Left lung (tissue), 10 donors: ENCODE results near the gene IYD. TPM values are rescaled to one million over a fixed set of nuclear protein-coding genes. Genes with fewer than 3 reads are reported as not detected.

Experiments
- ATAC-seq: fragments of 200-7000 bp; cut with Tn5 transposase; one replicate; pipeline ENCODE4 v1.9.1; 2020; ENCODE audit warnings: moderate library complexity
- DNase-seq, 4 donors: peaks; one replicate each; pipeline ENCODE4 v3.0.0-alpha.2; 2013 to 2020
- H3K27ac ChIP-seq, 2 donors: fragments of 200-600 bp; sonication (generic) in 1 of 2; one replicate each; pipeline versions ENCODE4 v1.5.0 to v1.8.0; 2020 to 2021
- H3K27me3 ChIP-seq, 2 donors: fragments of 200-600 bp; sonication (generic) in 1 of 2; one replicate each; pipeline versions ENCODE4 v1.5.0 to v1.8.0; 2020 to 2021
- H3K36me3 ChIP-seq, 2 donors: fragments of 200-600 bp; sonication (generic) in 1 of 2; one replicate each; pipeline versions ENCODE4 v1.5.0 to v1.8.0; 2020 to 2021
- H3K4me1 ChIP-seq, 2 donors: fragments of 200-600 bp; one replicate each; pipeline ENCODE4 v1.8.0; 2021
- H3K4me3 ChIP-seq, 2 donors: fragments of 200-600 bp; sonication (generic) in 1 of 2; one replicate each; pipeline versions ENCODE4 v1.5.0 to v1.8.0; 2020 to 2021; ENCODE audit warnings: mild to moderate bottlenecking in 1 of 2
- H3K9me3 ChIP-seq, 2 donors: fragments of 200-600 bp; sonication (generic) in 1 of 2; one replicate each; pipeline versions ENCODE4 v1.5.0 to v1.8.0; 2020 to 2021
- intact Hi-C, 2 donors: fragments of 100-400 bp; cut with DNase I; formaldehyde crosslinking; loops; one replicate each; pipeline versions ENCODE4 v1.11.2 to v1.14.2; 2022
- polyA plus RNA-seq, 6 donors: library from polyadenylated mRNA; unstranded; fragments of 120-200 nt; gene quantifications; one replicate each; pipeline ENCODE4 v1.2.1, GENCODE V29; 2013; ENCODE audit not compliant: insufficient read length in 6 of 6
- total RNA-seq, 2 donors: library from RNA; stranded (reverse); fragmentation: NEBNext Ultra II Directional; extraction: Animal tissue kit (Norgen Biotek cat#: 25700); gene quantifications; one replicate each; pipeline ENCODE4 v1.2.1, GENCODE V29; 2021
- TF ChIP-seq, protein P1 (sequence below), 2 donors: fragments of 200-600 bp; sonication (generic) in 1 of 2; IDR thresholded peaks; one replicate each; pipeline versions ENCODE4 v1.5.0 to v1.8.0; 2021; ENCODE audit warnings: antibody characterized with exemption in 2 of 2
- donor health status: DM: no; HTN: yes; CAD: no.
- donor health status: DM: no; HTN: no; CAD: no.

IYD gene
- total and polyA plus RNA-seq, 8 donors, result 1.3 to 7.7 (median 2.9) TPM

DNA sequence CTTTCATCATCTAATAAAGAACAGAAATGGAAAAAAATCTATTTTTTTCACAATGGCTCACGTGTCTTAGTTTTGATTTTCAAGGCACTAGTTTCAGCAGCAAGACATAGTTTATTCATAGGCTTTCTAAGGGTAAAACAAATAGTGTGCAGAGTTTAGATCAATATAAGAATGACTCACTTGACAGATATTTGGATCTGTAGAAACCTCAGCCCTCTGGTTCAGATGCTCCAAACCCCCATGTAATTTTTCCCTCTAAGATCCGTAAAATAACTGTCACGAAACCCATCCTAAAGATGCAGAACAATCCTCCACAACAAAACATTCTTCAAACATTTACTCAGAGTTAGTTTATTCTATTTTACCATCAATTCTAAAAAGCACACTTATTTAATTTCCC, 43.4 kb downstream of the IYD start:
- H3K27me3 ChIP-seq, result no peaks in the 10 kb centered on the region
- intact Hi-C loops, result no loop called here
- H3K27ac ChIP-seq, result no peak overlapping the region
- H3K4me3 ChIP-seq, result no peak overlapping the region
- peaks cover 15 to 17% of the 10 kb centered on the region in 2 donors for H3K4me1 ChIP-seq
- DNase-seq, result no peak
- no peaks in the 10 kb centered on the region for H3K36me3 ChIP-seq
- no peak for ATAC-seq
- no peaks in the 10 kb centered on the region for H3K9me3 ChIP-seq
- TF ChIP-seq, protein P1, sequence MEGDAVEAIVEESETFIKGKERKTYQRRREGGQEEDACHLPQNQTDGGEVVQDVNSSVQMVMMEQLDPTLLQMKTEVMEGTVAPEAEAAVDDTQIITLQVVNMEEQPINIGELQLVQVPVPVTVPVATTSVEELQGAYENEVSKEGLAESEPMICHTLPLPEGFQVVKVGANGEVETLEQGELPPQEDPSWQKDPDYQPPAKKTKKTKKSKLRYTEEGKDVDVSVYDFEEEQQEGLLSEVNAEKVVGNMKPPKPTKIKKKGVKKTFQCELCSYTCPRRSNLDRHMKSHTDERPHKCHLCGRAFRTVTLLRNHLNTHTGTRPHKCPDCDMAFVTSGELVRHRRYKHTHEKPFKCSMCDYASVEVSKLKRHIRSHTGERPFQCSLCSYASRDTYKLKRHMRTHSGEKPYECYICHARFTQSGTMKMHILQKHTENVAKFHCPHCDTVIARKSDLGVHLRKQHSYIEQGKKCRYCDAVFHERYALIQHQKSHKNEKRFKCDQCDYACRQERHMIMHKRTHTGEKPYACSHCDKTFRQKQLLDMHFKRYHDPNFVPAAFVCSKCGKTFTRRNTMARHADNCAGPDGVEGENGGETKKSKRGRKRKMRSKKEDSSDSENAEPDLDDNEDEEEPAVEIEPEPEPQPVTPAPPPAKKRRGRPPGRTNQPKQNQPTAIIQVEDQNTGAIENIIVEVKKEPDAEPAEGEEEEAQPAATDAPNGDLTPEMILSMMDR (IDR thresholded peaks at IDR 0.05), result no peak

DNA sequence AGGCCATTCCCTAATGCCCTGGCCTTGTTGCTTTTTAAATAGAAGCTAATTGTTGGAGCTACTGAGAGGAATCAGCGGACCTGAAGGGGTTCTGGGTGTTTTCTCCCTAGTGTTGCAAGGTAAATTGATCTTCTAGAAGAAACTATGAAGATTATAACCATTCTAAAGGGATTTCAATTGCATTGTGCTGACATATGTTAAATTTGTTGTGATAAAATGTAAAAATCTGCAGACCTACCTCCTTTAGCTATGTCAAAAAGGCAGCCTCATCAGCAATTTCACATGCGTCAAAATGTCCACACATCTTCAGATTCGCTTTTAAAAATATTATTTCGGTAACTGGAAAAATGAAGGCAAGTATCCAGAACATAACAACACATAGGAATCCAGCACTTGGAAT, 44.4 kb downstream of the IYD start:
- H3K27me3 ChIP-seq, result no peaks in the 10 kb centered on the region
- DNase-seq (no peak), ATAC-seq (no peak)
- H3K4me1 ChIP-seq, result peaks cover 15 to 23% of the 10 kb centered on the region in 2 donors
- H3K27ac ChIP-seq, result no peak overlapping the region
- no peaks in the 10 kb centered on the region for H3K36me3 ChIP-seq
- TF ChIP-seq, protein P1 (IDR thresholded peaks at IDR 0.05), result no peak
- intact Hi-C loops, result no loop called here
- H3K4me3 ChIP-seq, result no peak overlapping the region
- H3K9me3 ChIP-seq, result no peaks in the 10 kb centered on the region

DNA sequence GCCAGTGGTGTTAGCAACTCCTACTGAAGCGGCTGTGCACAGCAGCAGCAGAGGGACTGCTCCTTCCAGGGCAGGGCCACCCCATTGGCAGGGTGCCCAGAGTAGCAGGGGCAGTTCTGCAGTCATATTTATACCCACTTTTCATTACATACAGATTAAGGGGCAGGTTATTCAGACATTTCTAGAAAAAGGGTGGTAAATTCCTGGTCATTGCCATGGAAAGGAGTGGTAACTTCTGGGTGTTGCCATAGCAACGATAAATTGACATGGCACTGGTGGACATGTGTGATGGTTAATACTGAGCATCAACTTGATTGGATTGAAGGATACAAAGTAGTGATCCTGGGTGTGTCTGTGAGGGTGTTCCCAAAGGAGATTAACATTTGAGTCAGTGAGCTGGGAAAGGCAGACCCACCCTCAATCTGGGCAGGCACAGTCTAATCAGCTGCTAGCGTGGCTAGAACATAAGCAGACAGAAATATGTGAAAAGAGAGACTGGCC, 45.0 kb downstream of the IYD start:
- TF ChIP-seq, protein P1 (IDR thresholded peaks at IDR 0.05), result no peak
- no peaks in the 10 kb centered on the region for H3K9me3 ChIP-seq
- intact Hi-C loops, result no loop called here

DNA sequence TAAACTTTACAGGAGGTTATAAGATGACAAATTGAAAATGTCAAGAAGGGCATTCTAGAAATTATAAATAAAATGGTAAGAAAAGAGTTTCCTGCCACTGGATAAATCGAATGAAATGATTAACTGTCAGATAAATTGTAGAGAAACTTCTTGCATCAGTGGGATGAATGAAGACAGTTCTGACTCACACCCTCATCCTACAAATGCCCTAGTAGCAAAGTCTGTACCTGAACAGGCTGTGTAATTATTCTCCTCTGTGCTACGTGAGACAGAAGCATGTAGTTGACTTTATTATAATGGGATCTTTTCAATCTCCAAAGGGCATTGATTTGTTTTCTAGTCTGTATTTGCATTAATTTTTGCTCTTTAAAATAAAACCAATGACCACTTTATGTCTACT, 47.3 kb downstream of the IYD start:
- no peak for DNase-seq
- intact Hi-C loops, result loop anchor here in 1 of 2 donors (5.0 kb wide), 1 partner anchor 401 kb away; no protein-coding TSS in a partner anchor
- H3K27ac ChIP-seq, result no peak overlapping the region
- H3K9me3 ChIP-seq, result no peaks in the 10 kb centered on the region
- H3K4me3 ChIP-seq, result no peak overlapping the region
- peaks cover 3 to 12% of the 10 kb centered on the region in 2 donors for H3K4me1 ChIP-seq
- ATAC-seq, result no peak
- no peaks in the 10 kb centered on the region for H3K36me3 ChIP-seq
- TF ChIP-seq, protein P1 (IDR thresholded peaks at IDR 0.05), result no peak
- H3K27me3 ChIP-seq, result no peaks in the 10 kb centered on the region

More for the DNA sequence above, 45.0 kb downstream of the IYD start:
- Histone ChIP-seq H3K27me3 (no peaks in the 10 kb centered on the region), H3K36me3 (no peaks in the 10 kb centered on the region), H3K27ac (no peak overlapping the region), H3K4me1 (peaks cover 15 to 28% of the 10 kb centered on the region in 2 donors), H3K4me3 (no peak overlapping the region)
- DNase-seq (no peak), ATAC-seq (no peak)

DNA sequence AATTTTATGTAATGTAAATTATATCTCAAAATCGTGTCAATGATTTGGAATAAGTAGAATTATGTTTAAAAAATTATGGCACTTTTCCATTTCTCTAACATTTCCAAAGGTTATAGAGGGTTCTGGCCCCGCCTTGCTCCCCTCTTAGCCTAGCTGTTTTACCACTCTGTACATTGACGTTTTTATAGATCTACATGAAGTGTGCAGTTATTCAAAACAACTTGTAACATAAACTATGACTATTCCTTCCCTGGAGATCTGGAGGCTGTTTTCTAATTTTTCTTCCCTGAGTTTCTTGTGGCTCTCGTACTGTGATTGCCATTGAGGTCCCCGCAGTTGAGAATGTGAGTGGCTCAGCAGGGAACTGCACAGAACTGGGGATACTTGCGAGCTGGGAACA, 48.4 kb downstream of the IYD start:
- no peaks in the 10 kb centered on the region for H3K9me3 ChIP-seq
- ATAC-seq, result no peak
- H3K36me3 ChIP-seq, result no peaks in the 10 kb centered on the region
- no peaks in the 10 kb centered on the region for H3K27me3 ChIP-seq
- no peak for DNase-seq
- H3K27ac ChIP-seq, result no peak overlapping the region
- H3K4me3 ChIP-seq, result no peak overlapping the region
- peaks cover 3 to 12% of the 10 kb centered on the region in 2 donors for H3K4me1 ChIP-seq
- TF ChIP-seq, protein P1 (IDR thresholded peaks at IDR 0.05), result no peak
- intact Hi-C loops, result loop anchor here in 1 of 2 donors (5.0 kb wide), 1 partner anchor 400 kb away; no protein-coding TSS in a partner anchor
